Ishikawa (cell line): ENCODE measurements around the gene DNASE1L2.

ENCODE experiments used
- CEBPB ChIP-seq: IDR thresholded peaks from 2 replicates; pipeline ENCODE4 v1.6.1; 2012
- EGR1 ChIP-seq: IDR thresholded peaks from 2 replicates; pipeline ENCODE4 v1.6.1; 2012
- EP300 ChIP-seq: IDR thresholded peaks from 2 replicates; pipeline ENCODE4 v1.6.1; 2012; ENCODE audit warnings: borderline replicate concordance
- NFIC ChIP-seq: IDR thresholded peaks from 2 replicates; pipeline ENCODE4 v1.6.1; 2012
- RAD21 ChIP-seq: IDR thresholded peaks from 2 replicates; pipeline ENCODE4 v1.6.1; 2012; ENCODE audit warnings: low read depth
- TAF1 ChIP-seq: IDR thresholded peaks from 2 replicates; pipeline ENCODE4 v1.6.1; 2012; ENCODE audit warnings: low read depth, mild to moderate bottlenecking
- TCF12 ChIP-seq: IDR thresholded peaks from 2 replicates; pipeline ENCODE4 v1.6.1; 2012; ENCODE audit warnings: low read depth
- YY1 ChIP-seq: IDR thresholded peaks from 2 replicates; pipeline ENCODE4 v1.6.1; 2012; ENCODE audit warnings: low read depth
- ZBTB7A ChIP-seq: IDR thresholded peaks from 2 replicates; pipeline ENCODE4 v1.6.1; 2012; ENCODE audit warnings: low read depth
- TF ChIP-seq, protein P1 (sequence below): IDR thresholded peaks from 2 replicates; pipeline ENCODE4 v1.6.1; 2012
- TF ChIP-seq, protein P2 (sequence below): IDR thresholded peaks from 2 replicates; pipeline ENCODE4 v1.6.1; 2012; ENCODE audit warnings: low read depth, mild to moderate bottlenecking

GRCh38 chr16:2237102-2237482 lies 848 bp downstream of the DNASE1L2 start:
- TF ChIP-seq EP300 = no peak
- no peak for TF ChIP-seq NFIC
- no peak for TF ChIP-seq TAF1
- TF ChIP-seq EGR1 = no peak
- no peak for TF ChIP-seq CEBPB
- TF ChIP-seq RAD21 = no peak
- TF ChIP-seq, protein P1, sequence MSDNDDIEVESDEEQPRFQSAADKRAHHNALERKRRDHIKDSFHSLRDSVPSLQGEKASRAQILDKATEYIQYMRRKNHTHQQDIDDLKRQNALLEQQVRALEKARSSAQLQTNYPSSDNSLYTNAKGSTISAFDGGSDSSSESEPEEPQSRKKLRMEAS = no peak
- TF ChIP-seq, protein P2, sequence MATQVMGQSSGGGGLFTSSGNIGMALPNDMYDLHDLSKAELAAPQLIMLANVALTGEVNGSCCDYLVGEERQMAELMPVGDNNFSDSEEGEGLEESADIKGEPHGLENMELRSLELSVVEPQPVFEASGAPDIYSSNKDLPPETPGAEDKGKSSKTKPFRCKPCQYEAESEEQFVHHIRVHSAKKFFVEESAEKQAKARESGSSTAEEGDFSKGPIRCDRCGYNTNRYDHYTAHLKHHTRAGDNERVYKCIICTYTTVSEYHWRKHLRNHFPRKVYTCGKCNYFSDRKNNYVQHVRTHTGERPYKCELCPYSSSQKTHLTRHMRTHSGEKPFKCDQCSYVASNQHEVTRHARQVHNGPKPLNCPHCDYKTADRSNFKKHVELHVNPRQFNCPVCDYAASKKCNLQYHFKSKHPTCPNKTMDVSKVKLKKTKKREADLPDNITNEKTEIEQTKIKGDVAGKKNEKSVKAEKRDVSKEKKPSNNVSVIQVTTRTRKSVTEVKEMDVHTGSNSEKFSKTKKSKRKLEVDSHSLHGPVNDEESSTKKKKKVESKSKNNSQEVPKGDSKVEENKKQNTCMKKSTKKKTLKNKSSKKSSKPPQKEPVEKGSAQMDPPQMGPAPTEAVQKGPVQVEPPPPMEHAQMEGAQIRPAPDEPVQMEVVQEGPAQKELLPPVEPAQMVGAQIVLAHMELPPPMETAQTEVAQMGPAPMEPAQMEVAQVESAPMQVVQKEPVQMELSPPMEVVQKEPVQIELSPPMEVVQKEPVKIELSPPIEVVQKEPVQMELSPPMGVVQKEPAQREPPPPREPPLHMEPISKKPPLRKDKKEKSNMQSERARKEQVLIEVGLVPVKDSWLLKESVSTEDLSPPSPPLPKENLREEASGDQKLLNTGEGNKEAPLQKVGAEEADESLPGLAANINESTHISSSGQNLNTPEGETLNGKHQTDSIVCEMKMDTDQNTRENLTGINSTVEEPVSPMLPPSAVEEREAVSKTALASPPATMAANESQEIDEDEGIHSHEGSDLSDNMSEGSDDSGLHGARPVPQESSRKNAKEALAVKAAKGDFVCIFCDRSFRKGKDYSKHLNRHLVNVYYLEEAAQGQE = no peak
- no peak for TF ChIP-seq TCF12
- no peak for TF ChIP-seq YY1
- TF ChIP-seq ZBTB7A = no peak
